HepG2 (cell line): ENCODE measurements around the gene SLC2A4. TPM values are rescaled to one million over a fixed set of nuclear protein-coding genes. Genes with fewer than 3 reads are reported as not detected.

Source experiments
- ARID3A ChIP-seq: IDR thresholded peaks from 2 replicates; pipeline ENCODE4 v1.6.1; 2012; ENCODE audit warnings: low read depth, low read length, improper control_type of control experiment
- ASH2L ChIP-seq: fragments of 300-600, 200-600 bp; sonication (generic); IDR thresholded peaks from 2 replicates; pipeline ENCODE4 v1.7.0; 2017; ENCODE audit warnings: low read depth, mild to moderate bottlenecking, moderate library complexity, mixed read lengths, low read length; ENCODE audit not compliant: insufficient read length
- CCDC6 ChIP-seq: sonication (generic); formaldehyde crosslinking; IDR thresholded peaks from 2 replicates; pipeline ENCODE4 v1.8.1; 2022; ENCODE audit warnings: mild to moderate bottlenecking, missing genetic modification reagents, moderate library complexity
- CHD2 ChIP-seq: IDR thresholded peaks from 2 replicates; pipeline ENCODE4 v1.6.1; 2011; ENCODE audit warnings: low read depth, low read length, improper control_type of control experiment
- DBP ChIP-seq: sonication (generic); formaldehyde crosslinking; IDR thresholded peaks from 2 replicates; pipeline ENCODE4 v1.4.0; 2020; ENCODE audit warnings: missing genetic modification reagents; ENCODE audit errors: not compliant biosample characterization
- ELF3 ChIP-seq: IDR thresholded peaks from 2 replicates; pipeline ENCODE4 v1.6.1; 2016; ENCODE audit warnings: missing genetic modification reagents, missing compliant biosample characterization
- HNRNPK ChIP-seq: fragments of 200-400 bp; formaldehyde crosslinking; IDR thresholded peaks from 2 replicates; pipeline ENCODE4 v1.6.1; 2018; ENCODE audit warnings: low read length, low read depth, moderate library complexity, mild to moderate bottlenecking; ENCODE audit not compliant: poor library complexity, severe bottlenecking
- NFYB ChIP-seq: sonication (generic); formaldehyde crosslinking; IDR thresholded peaks from 2 replicates; pipeline ENCODE4 v1.4.0; 2020; ENCODE audit warnings: missing genetic modification reagents
- NRL ChIP-seq: sonication (generic); formaldehyde crosslinking; IDR thresholded peaks from 2 replicates; pipeline ENCODE4 v1.5.0; 2020; ENCODE audit warnings: missing genetic modification reagents, mild to moderate bottlenecking, moderate library complexity, borderline replicate concordance
- PCBP2 ChIP-seq: fragments of 200-400 bp; formaldehyde crosslinking; optimal IDR thresholded peaks from 2 replicates; pipeline ENCODE3; 2018; ENCODE audit warnings: low read length, low read depth; ENCODE audit not compliant: poor library complexity, severe bottlenecking
- SRF ChIP-seq: IDR thresholded peaks from 2 replicates; pipeline ENCODE4 v1.6.1; 2011; ENCODE audit warnings: mild to moderate bottlenecking, low read depth, low read length, moderate library complexity
- SRSF1 ChIP-seq: fragments of 200-400 bp; formaldehyde crosslinking; optimal IDR thresholded peaks from 2 replicates; pipeline ENCODE3; 2017; ENCODE audit warnings: mild to moderate bottlenecking, low read depth, low read length, moderate library complexity
- TCF7 ChIP-seq: sonication (generic); IDR thresholded peaks from 2 replicates; pipeline ENCODE4 v1.6.1; 2016; ENCODE audit warnings: antibody characterized with exemption, low read depth
- TMF1 ChIP-seq: sonication (generic); formaldehyde crosslinking; IDR thresholded peaks from 2 replicates; pipeline ENCODE4 v1.8.1; 2022; ENCODE audit warnings: low read depth, missing genetic modification reagents
- ZFP36 ChIP-seq: fragments of 150-350 bp; IDR thresholded peaks from 2 replicates; pipeline ENCODE4 v1.6.1; 2018; ENCODE audit warnings: borderline replicate concordance, low read length, low read depth; ENCODE audit not compliant: partially characterized antibody
- ZKSCAN1 ChIP-seq: fragments of 150-350 bp; IDR thresholded peaks from 2 replicates; pipeline ENCODE4 v1.6.1; 2014; ENCODE audit warnings: low read length
- ZNF333 ChIP-seq: sonication (generic); formaldehyde crosslinking; IDR thresholded peaks from 2 replicates; pipeline ENCODE4 v1.4.0; 2020; ENCODE audit warnings: mild to moderate bottlenecking, missing genetic modification reagents, borderline replicate concordance
- ZNF343 ChIP-seq: sonication (generic); formaldehyde crosslinking; IDR thresholded peaks from 2 replicates; pipeline ENCODE4 v1.4.0; 2020; ENCODE audit warnings: mild to moderate bottlenecking, missing genetic modification reagents
- ZNF484 ChIP-seq: sonication (generic); formaldehyde crosslinking; IDR thresholded peaks from 2 replicates; pipeline ENCODE4 v1.5.1; 2020; ENCODE audit warnings: mild to moderate bottlenecking, low read depth, missing genetic modification reagents, borderline replicate concordance
- ZNF609 ChIP-seq: sonication (generic); formaldehyde crosslinking; IDR thresholded peaks from 2 replicates; pipeline ENCODE4 v1.4.0; 2020; ENCODE audit warnings: mild to moderate bottlenecking, missing genetic modification reagents, borderline replicate concordance
- ZNF816 ChIP-seq: sonication (generic); formaldehyde crosslinking; IDR thresholded peaks from 2 replicates; pipeline ENCODE4 v1.8.0; 2022; ENCODE audit warnings: missing genetic modification reagents, mild to moderate bottlenecking, borderline replicate concordance
- polyA plus RNA-seq, 8 experiments: library from polyadenylated mRNA; depleted of rRNA in 3 of 8; stranded (reverse) in 7 of 8; unstranded in 1 of 8; fragments of >200 nt; fragmentation: Illumina TruSeq in 4 of 8; extraction: Trizol in 4 of 8; gene quantifications; 2 replicates each; pipeline versions ENCODE4 v1.2.1 to v1.2.3, GENCODE V29; 2011 to 2016; ENCODE audit warnings: low read depth in 4 of 8, missing spikeins in 1 of 8, mixed read lengths in 1 of 8; ENCODE audit not compliant: insufficient read depth in 1 of 8
- total RNA-seq, 5 experiments: library from RNA; depleted of rRNA; stranded (reverse); fragments of >200 nt; fragmentation: Illumina TruSeq; extraction: Trizol; gene quantifications; 2 replicates each; pipeline ENCODE4 v1.2.3, GENCODE V29; 2016; ENCODE audit warnings: low read depth in 1 of 5

SLC2A4 gene
- total and polyA plus RNA-seq, 2 of the 13 experiments (the other 11 are each of a cell fraction or from before 2014, with no cell fraction given): 4.9 to 5.8 TPM

DNA sequence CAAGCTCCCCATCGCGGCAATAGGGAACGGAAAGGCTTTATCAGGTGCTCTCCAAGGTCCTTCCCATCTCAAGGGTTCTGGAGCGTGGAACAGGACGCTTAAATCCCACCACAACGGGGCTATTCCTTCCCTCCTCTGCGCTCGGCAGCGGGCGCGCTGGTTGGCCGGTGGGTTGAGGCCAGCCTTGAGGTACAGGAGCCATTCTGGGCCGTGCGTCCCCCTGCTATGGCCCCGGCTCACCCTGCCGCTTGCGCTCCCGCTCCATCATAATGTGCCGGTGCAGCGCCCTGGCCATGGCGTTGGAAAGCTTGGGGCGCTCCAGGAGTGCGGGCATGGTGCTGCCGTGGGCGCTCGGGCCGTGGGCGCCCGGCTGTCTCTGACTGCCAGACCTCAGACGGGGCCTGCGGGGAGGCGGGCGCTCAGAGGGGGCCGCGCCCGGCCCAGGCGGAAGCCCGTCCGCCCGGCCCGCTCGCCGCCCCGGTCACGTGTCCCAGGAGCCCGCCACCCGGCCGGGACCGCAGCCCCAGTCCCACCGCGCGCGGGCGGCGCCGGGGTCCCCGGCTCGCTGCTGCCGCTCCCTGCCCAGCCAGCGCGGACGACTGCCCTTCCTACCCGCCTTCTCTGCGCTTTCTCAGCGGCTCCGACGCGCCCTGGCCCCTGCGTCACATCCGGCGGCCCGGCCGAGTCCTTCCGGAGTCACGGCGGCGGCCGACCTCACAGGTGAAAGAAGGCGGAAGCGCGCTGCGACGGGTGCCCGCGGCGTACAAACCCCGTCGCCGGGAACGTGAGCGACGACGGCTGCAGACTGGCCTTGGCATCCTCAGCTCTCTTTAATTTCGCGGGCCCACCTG, 33.4 kb downstream of the SLC2A4 start, which contains the start of gene GPS2 (continued):
- peak; percentile 44 for TF ChIP-seq DBP (CRISPR knock-in tag)
- TF ChIP-seq ZNF609 (CRISPR knock-in tag): no peak
- TF ChIP-seq CHD2: peak; percentile 30; the same call in 1 of the 2 replicates
- TF ChIP-seq SRF: no peak
- no peak for TF ChIP-seq ZNF343 (CRISPR knock-in tag)
- TF ChIP-seq SRSF1: peak; percentile 50
- peak; percentile 73 for TF ChIP-seq HNRNPK
- peak; percentile 59 for TF ChIP-seq NFYB
- TF ChIP-seq ELF3 (CRISPR knock-in tag): peak; percentile 88
- TF ChIP-seq TMF1 (CRISPR knock-in tag): peak; percentile 89
- TF ChIP-seq ARID3A: no peak
- TF ChIP-seq PCBP2: no peak
- no peak for TF ChIP-seq ZNF484 (CRISPR knock-in tag)
- TF ChIP-seq ASH2L: peak; percentile 72
- TF ChIP-seq ZNF816 (CRISPR knock-in tag): no peak
- no peak; the same call in 1 of the 2 replicates for TF ChIP-seq TCF7
- no peak for TF ChIP-seq ZNF333 (CRISPR knock-in tag)
- no peak for TF ChIP-seq NRL
- peak; percentile 80 for TF ChIP-seq CCDC6
- TF ChIP-seq ZFP36: no peak
- TF ChIP-seq ZKSCAN1: no peak
